ENCODE measurements around the gene PDZRN3.

GRCh38 chr3:73447111-73447510 is 177.6 kb downstream of the PDZRN3 start:
- TF ChIP-seq CTCF (conservative IDR thresholded peaks at IDR 0.05): no peak
- no peak for TF ChIP-seq ZFX (IDR thresholded peaks at IDR 0.05)
